HG03558 (cell line): Measurements from ENCODE around the gene AWAT1.
"Not testable (repeated sequence)": the region's sequence is repeated elsewhere in the genome, so short reads cannot be mapped to it uniquely, and the experiment has no call there.

ENCODE experiments used
- ATAC-seq: cut with Tn5 transposase; IDR thresholded peaks from one replicate; pipeline ENCODE4 v1.9.1; 2021; ENCODE audit warnings: moderate number of reproducible peaks; ENCODE audit not compliant: unreplicated experiment; ENCODE audit errors: extremely low read depth

AWAT1 gene

DNA sequence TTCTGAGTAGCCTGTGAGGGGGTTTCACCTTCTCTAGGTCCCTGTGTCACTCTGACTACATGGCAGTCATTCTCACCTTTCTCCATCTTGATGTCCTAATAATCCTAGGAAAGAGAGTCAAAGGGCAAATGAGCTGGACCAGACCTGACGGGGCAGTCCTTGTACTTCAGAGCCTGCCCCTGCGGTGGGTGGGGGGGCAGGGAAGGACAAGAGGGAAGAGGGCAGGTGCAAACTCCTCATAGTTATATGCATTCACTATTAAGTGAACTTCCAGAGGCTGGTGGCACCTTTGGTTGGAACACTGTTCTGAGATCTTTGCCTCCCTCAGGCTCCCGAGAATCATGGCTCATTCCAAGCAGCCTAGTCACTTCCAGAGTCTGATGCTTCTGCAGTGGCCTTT is at the start of gene AWAT1:
Gene AWAT1 (plus strand): TSS at position 301 of the 400 bp plus-strand sequence. CDS start 41 bp downstream, at position 342.
- ATAC-seq, result no peak

GRCh38 chrX:70190225-70190624 is 44.2 kb upstream of the AWAT1 start:
- ATAC-seq, result no peak

GRCh38 chrX:70196961-70197720 is 37.3 kb upstream of the AWAT1 start:
- no peak for ATAC-seq

DNA sequence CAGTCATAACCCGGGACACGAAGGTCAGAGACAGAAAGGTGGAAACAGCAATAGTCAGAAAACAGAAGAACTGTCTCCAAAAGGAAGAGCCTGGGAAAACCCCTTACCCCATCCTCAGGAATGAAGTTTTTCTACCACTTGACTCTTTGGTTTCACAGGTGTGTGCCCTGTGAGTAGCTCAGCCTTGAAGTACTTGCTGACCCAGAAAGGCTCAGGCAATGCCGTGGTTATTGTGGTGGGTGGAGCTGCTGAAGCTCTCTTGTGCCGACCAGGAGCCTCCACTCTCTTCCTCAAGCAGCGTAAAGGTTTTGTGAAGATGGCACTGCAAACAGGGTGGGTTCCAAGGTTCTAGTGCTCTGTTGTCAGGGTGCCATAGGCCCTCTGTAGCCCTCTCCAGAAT is 32.7 kb upstream of the AWAT1 start:
- ATAC-seq, result no peak

- ATAC-seq, result no peak
Measured at GRCh38 chrX:70208479-70208878, 26.0 kb upstream of the AWAT1 start.

DNA sequence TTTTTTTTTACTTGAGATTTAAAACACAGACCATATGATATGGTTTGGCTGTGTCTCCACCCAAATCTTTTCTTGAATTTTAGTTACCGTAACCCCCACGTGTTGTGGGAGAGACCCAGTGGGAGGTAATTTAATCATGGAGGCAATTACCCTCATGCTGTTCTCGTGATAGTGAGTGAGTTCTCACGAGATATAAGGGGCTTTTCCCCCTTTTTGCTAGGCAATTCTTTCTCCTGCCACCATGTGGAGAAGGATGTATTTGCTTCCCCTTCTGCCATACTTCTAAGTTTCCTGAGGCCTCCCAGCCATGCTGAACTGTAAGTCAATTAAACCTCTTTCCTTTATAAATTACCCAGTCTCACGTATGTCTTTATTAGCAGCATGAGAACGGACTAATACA is 24.9 kb upstream of the AWAT1 start:
- ATAC-seq, result not testable (repeated sequence)

DNA sequence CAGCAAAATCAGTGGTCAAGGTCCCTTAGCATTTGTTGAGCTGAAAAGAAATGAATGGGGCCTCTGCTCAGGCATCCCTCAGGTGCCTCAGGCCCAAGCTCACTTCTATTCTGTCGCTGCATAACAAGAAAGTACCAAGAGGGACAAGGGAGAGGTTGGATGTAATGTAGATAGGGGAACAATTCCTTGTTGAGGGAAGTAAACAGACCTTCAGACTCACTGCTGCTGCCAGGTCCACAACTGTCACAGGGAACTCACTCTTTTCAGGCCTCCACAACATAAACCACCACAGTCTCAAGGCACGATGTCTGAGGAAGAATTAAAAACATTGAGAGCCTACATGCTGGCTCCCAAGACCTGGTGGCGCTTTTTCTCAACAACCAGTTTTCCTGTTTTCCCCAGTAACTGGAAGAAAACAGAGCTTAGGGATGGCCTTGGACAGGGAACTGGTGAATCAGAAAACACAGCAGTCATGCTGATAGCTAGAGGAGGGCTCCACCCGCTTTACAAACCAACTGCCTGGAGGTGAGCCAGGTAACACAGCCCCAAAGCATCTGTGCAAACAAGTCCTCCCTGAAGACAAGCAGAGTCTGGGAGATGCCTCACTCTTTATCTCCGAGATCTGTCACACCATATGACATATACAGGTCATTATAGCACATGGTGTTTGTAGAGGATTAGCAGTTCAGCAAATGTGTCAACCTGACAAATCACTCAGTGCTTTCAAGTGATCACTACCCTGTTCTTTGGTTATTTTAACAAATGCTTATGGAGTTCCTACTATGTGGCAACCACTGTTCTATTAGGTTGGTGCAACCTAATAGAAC is 14.3 kb upstream of the AWAT1 start:
- ATAC-seq, result no peak

DNA sequence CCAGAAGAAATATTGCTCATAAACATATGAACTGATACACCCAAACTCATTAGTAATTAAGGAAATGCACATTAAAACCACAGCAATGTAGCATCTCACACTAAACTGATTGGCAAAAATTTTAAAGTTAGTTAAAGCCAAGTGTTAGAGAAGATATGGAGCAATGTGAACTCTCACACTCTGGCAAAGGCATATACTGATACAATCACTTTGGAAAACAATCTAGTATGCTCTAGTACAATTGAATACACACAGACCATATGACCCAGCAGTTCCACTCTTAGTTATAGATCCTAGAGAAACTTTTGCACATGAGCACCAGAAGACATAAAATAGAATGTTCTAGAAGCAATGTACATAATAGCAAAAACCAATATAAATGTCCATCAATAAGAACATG is 8.4 kb upstream of the AWAT1 start:
- ATAC-seq, result no peak

- no peak for ATAC-seq
Measured at GRCh38 chrX:70226687-70227086, 7.8 kb upstream of the AWAT1 start.

DNA sequence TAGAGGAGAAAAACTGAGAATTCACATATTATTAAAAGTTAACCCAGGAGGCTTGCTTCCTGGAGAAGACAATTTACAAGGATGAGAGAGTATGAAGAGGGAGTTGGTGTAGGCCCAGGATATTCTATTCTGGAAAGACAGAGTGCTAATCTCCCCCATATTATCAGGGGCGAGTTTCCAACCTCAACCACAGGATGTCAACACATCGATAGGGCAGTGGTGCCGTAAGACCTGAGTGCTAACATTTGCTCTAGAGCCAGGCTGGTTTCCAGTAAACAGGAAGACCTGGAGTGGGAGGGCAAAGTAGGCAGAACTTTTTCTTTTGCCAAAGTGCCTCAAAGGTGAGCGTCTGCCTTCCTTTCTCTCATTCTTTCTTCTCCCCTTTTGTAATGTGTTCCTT is 2.8 kb upstream of the AWAT1 start:
- ATAC-seq, result no peak

GRCh38 chrX:70240751-70241150 is 6.3 kb downstream of the AWAT1 start:
- ATAC-seq, result no peak

- ATAC-seq, result no peak
Measured at GRCh38 chrX:70241501-70241900, 7.0 kb downstream of the AWAT1 start.

DNA sequence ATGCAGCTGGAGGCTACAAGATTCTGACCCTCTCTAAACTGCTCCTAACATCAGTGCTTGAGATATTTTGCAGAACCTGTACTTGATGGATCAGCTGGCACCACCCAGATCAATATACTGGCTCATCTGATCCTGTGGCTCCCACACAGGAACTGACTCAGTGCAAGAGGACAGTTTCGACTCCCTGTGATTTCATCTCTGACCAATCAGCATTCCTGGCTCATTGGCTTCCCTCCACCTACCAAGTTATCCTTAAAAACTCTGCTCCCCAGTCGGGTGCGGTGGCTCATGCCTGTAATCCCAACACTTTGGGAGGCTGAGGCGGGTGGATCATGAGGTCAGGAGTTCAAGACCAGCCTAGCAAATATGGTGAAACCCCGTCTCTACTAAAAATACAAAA is 9.1 kb downstream of the AWAT1 start:
- ATAC-seq, result not testable (repeated sequence)

GRCh38 chrX:70244881-70245280 is 10.4 kb downstream of the AWAT1 start:
- no peak for ATAC-seq

- ATAC-seq, result no peak
Measured at GRCh38 chrX:70247252-70247651, 12.8 kb downstream of the AWAT1 start.

DNA sequence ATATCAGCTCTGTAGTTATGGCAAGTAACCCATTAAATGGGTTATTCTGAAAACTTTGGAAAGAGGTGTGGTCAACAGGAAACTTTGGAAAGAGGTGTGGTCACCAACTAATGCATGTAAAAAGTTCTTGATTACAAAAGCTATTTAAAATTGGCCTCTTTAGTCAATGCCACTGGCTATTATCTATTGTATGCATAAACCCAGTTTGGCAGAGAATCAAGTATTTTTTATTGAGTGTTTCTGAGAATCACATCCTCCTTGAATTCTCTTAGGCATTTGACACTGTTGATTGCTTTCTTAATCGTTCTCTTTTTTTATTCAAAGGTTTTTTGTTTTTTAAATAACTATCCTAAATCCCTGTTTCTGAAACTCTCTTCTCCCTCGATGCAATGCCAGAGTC is 18.0 kb downstream of the AWAT1 start:
- ATAC-seq, result no peak

GRCh38 chrX:70253377-70254062 is 19.1 kb downstream of the AWAT1 start:
- ATAC-seq, result no peak

GRCh38 chrX:70254063-70254400 is 19.6 kb downstream of the AWAT1 start:
- ATAC-seq, result no peak

DNA sequence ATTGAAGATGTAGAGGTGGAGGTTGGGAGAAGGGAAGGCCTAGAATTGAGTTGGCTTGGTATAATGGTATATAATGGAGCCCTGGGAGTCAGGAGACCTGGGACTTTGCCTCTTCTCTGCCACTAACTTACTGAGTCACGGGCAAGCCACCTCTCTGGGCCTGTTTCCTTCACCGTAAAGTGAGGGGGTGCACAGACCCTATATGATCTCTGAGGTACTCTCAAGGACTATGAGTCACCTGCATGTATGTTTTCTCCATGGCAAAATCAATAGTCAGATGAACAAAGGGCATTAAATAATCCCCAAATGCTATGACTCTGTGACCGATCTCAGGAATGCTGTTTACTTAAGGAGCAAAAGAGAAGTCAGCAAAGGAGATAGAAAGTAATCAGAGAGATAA is 20.5 kb downstream of the AWAT1 start:
- ATAC-seq, result no peak

DNA sequence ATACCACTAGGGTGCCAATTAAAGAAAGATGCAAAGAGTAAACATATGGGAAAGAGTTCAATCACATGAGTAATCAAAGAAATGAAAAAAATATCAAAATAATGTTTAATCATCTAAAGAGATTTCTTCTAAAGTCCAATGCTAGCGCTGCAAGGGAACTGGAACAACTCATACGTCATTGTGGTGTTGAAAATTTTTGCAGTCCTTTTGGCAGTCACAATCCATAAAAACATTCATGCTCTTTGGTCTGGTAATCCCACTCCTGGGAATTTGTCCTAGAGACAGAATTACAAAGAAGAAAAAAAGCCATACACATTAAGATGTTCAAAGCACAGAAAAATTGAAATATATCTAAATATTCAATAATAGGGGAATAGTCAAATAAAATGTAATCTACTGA is 21.0 kb downstream of the AWAT1 start:
- no peak for ATAC-seq
